HepG2 (cell line): ENCODE results near the gene NT5C3B. TPM values are rescaled to one million over a fixed set of nuclear protein-coding genes. Genes with fewer than 3 reads are reported as not detected.

Experiments
- ATAC-seq: fragments of 200-7000 bp; cut with Tn5 transposase; 3 replicates; pipeline ENCODE4 v1.9.1; 2020; ENCODE audit warnings: mild to moderate bottlenecking, moderate library complexity
- BruUV-seq: library from RNA; stranded (reverse); fragments of 400-500 nt; replicated peaks from 2 replicates; lab custom pipeline; 2021; lab: Mats Ljungman, UMichigan
- CTCF ChIA-PET: fragments of 300-600 bp; formaldehyde crosslinking; extraction: SDS; loops from one replicate; lab custom pipeline; 2021; ENCODE audit warnings: low total read pairs, inconsistent platforms, low intra/inter-chr PET ratio; lab: Yijun Ruan, JAX
- POLR2A ChIA-PET: fragments of 350-600 bp; sonication (Branson Sonifier 250); formaldehyde crosslinking; loops from one replicate; lab custom pipeline; 2020; ENCODE audit warnings: antibody characterized with exemption, inconsistent platforms; lab: Yijun Ruan, JAX
- DNase-seq: peaks from one replicate; pipeline ENCODE4 v3.0.0-alpha.2; 2015; ENCODE audit warnings: low spot score
- FAIRE-seq: peaks from 3 replicates; lab custom pipeline; 2011; peaks lifted over from hg19 to GRCh38; lab: Jason Lieb, UNC
- H2AFZ ChIP-seq: one replicate; pipeline ENCODE4 v1.6.1; 2011; ENCODE audit warnings: low read length, inconsistent platforms
- H3K27ac ChIP-seq: fragments of 300-600 bp; 3 replicates; pipeline ENCODE4 v1.8.0; 2011; ENCODE audit warnings: mixed run types, mild to moderate bottlenecking, mixed read lengths, low read length, inconsistent platforms; ENCODE audit not compliant: insufficient read depth; ENCODE audit errors: extremely low read length
- H3K27me3 ChIP-seq, 2 experiments: fragments of 200-600 bp in 1 of 2; 2 replicates in 1 of 2; 3 replicates in 1 of 2; pipeline versions ENCODE4 v1.6.0 to v1.8.0; 2011; ENCODE audit warnings: low read length in 2 of 2, mild to moderate bottlenecking in 2 of 2, moderate library complexity in 2 of 2, inconsistent platforms in 1 of 2; ENCODE audit not compliant: insufficient read depth in 2 of 2, control insufficient read depth in 1 of 2
- H3K36me3 ChIP-seq, 2 experiments: fragments of 200-600 bp in 1 of 2; replicated peaks in 1 of 2; 2 replicates in 1 of 2; 3 replicates in 1 of 2; pipeline versions ENCODE4 v1.5.1 to v1.8.0; 2011; ENCODE audit warnings: low read length in 2 of 2, inconsistent platforms in 1 of 2; ENCODE audit not compliant: insufficient read depth in 2 of 2, control insufficient read depth in 1 of 2
- H3K4me1 ChIP-seq: 2 replicates; pipeline ENCODE4 v1.5.1; 2012; ENCODE audit warnings: low read length, inconsistent platforms; ENCODE audit not compliant: insufficient read depth
- H3K4me2 ChIP-seq: 2 replicates; pipeline ENCODE4 v1.6.0; 2011; ENCODE audit warnings: low read depth, low read length, inconsistent platforms
- H3K4me3 ChIP-seq, 3 experiments: fragments of 200-600 bp in 1 of 3; sonication (generic), shearing (Covaris generic) in 1 of 3; replicated peaks in 1 of 3; 2 replicates each; pipeline ENCODE4 v1.5.1; 2011 to 2016; ENCODE audit warnings: low read length in 3 of 3, inconsistent platforms in 2 of 3, low read depth in 2 of 3, mild to moderate bottlenecking in 2 of 3, control low read depth in 1 of 3, mixed read lengths in 1 of 3; ENCODE audit not compliant: insufficient read depth in 1 of 3
- H3K79me2 ChIP-seq: one replicate; pipeline ENCODE4 v1.6.1; 2011; ENCODE audit warnings: low read length, inconsistent platforms; ENCODE audit not compliant: insufficient read depth
- H3K9ac ChIP-seq: 2 replicates; pipeline ENCODE4 v1.6.0; 2011; ENCODE audit warnings: mild to moderate bottlenecking, low read depth, low read length, inconsistent platforms; ENCODE audit not compliant: insufficient read depth
- H3K9me3 ChIP-seq: 2 replicates; pipeline ENCODE4 v1.5.1; 2012; ENCODE audit warnings: mild to moderate bottlenecking, low read length
- H4K20me1 ChIP-seq: 2 replicates; pipeline ENCODE4 v1.6.0; 2011; ENCODE audit warnings: inconsistent platforms, mild to moderate bottlenecking, low read length, moderate library complexity; ENCODE audit not compliant: insufficient read depth
- CAMTA2 ChIP-seq: sonication (generic); formaldehyde crosslinking; IDR thresholded peaks from 2 replicates; pipeline ENCODE4 v1.4.0; 2020; ENCODE audit warnings: mild to moderate bottlenecking, missing genetic modification reagents, borderline replicate concordance
- HDAC2 ChIP-seq: sonication (generic); formaldehyde crosslinking; IDR thresholded peaks from 2 replicates; pipeline ENCODE4 v1.4.0; 2020; ENCODE audit warnings: missing genetic modification reagents
- HNRNPL ChIP-seq: fragments of 200-400 bp; formaldehyde crosslinking; IDR thresholded peaks from 2 replicates; pipeline ENCODE4 v1.6.1; 2017; ENCODE audit warnings: mild to moderate bottlenecking, low read depth, low read length
- ISL2 ChIP-seq: sonication (generic); formaldehyde crosslinking; IDR thresholded peaks from 2 replicates; pipeline ENCODE4 v1.5.0; 2020; ENCODE audit warnings: missing genetic modification reagents
- KDM2A ChIP-seq: sonication (generic); formaldehyde crosslinking; IDR thresholded peaks from 2 replicates; pipeline ENCODE4 v1.4.0; 2020; ENCODE audit warnings: low read depth, missing genetic modification reagents, borderline replicate concordance
- KDM6A ChIP-seq: IDR thresholded peaks from 2 replicates; pipeline ENCODE4 v1.6.1; 2016; ENCODE audit warnings: low read depth
- MIER2 ChIP-seq: IDR thresholded peaks from 2 replicates; pipeline ENCODE4 v1.6.1; 2016; ENCODE audit warnings: missing biosample characterization, missing genetic modification reagents
- POLR2AphosphoS5 ChIP-seq: IDR thresholded peaks from 2 replicates; pipeline ENCODE4 v1.6.1; 2012; ENCODE audit warnings: low read depth, low read length
- POLR2G ChIP-seq: fragments of 200-400 bp; formaldehyde crosslinking; IDR thresholded peaks from 2 replicates; pipeline ENCODE4 v1.6.1; 2018; ENCODE audit warnings: mild to moderate bottlenecking, low read depth, low read length, moderate library complexity
- RBM22 ChIP-seq: fragments of 200-400 bp; formaldehyde crosslinking; optimal IDR thresholded peaks from 2 replicates; pipeline ENCODE3; 2017; ENCODE audit warnings: mild to moderate bottlenecking, low read length, moderate library complexity
- RXRB ChIP-seq: IDR thresholded peaks from 2 replicates; pipeline ENCODE4 v1.6.1; 2016; ENCODE audit warnings: borderline replicate concordance, missing genetic modification reagents, missing compliant biosample characterization
- SOX6 ChIP-seq, 2 experiments: fragments of 450-650 bp in 1 of 2; sonication (generic) in 1 of 2; formaldehyde crosslinking in 1 of 2; IDR thresholded peaks; 2 replicates each; pipeline versions ENCODE4 v1.4.0 to v1.6.1; 2017 to 2020; ENCODE audit warnings: antibody characterized with exemption in 1 of 2, mild to moderate bottlenecking in 1 of 2, missing genetic modification reagents in 1 of 2
- SSRP1 ChIP-seq: IDR thresholded peaks from 2 replicates; pipeline ENCODE4 v1.6.1; 2016; ENCODE audit warnings: control low read depth
- THYN1 ChIP-seq: sonication (generic); formaldehyde crosslinking; IDR thresholded peaks from 2 replicates; pipeline ENCODE4 v1.8.1; 2023; ENCODE audit warnings: low read depth, mild to moderate bottlenecking, moderate library complexity, missing genetic modification reagents, borderline replicate concordance
- ZBTB37 ChIP-seq: sonication (generic); formaldehyde crosslinking; IDR thresholded peaks from 2 replicates; pipeline ENCODE4 v1.4.0; 2020; ENCODE audit warnings: mild to moderate bottlenecking, missing genetic modification reagents
- ZC3H13 ChIP-seq: sonication (generic); formaldehyde crosslinking; IDR thresholded peaks from 2 replicates; pipeline ENCODE4 v1.8.1; 2023; ENCODE audit warnings: mild to moderate bottlenecking, missing genetic modification reagents, moderate library complexity
- ZNF292 ChIP-seq: sonication (generic); formaldehyde crosslinking; IDR thresholded peaks from 2 replicates; pipeline ENCODE4 v1.8.1; 2022; ENCODE audit warnings: mild to moderate bottlenecking, low read depth, missing genetic modification reagents, borderline replicate concordance
- ZNF615 ChIP-seq: sonication (generic); formaldehyde crosslinking; IDR thresholded peaks from 2 replicates; pipeline ENCODE4 v1.5.0; 2020; ENCODE audit warnings: mild to moderate bottlenecking, missing genetic modification reagents, borderline replicate concordance
- ZNF687 ChIP-seq: sonication (generic); formaldehyde crosslinking; IDR thresholded peaks from 2 replicates; pipeline ENCODE4 v1.5.1; 2020; ENCODE audit warnings: mild to moderate bottlenecking, missing genetic modification reagents, moderate library complexity
- WGBS: methylation state at CpG from one replicate; pipeline ENCODE4 v1.1.6; 2017; ENCODE audit warnings: low lambda C conversion rate; 5-methylcytosine and 5-hydroxymethylcytosine counted together
- in situ Hi-C: cut with HindIII; loops from 2 replicates; pipeline ENCODE4 v1.10.0; 2017; ENCODE audit warnings: low pct_unique_long_range_greater_than_20kb; ENCODE audit not compliant: extremely low pct_ligation_motif_present
- intact Hi-C: fragments of 100-400 bp; cut with micrococcal nuclease; formaldehyde crosslinking; loops from one replicate; pipeline ENCODE4 v1.10.0; 2022; ENCODE audit not compliant: unreplicated experiment
- polyA plus RNA-seq, 8 experiments: library from polyadenylated mRNA; depleted of rRNA in 3 of 8; stranded (reverse) in 7 of 8; unstranded in 1 of 8; fragments of >200 nt; fragmentation: Illumina TruSeq in 4 of 8; extraction: Trizol in 4 of 8; gene quantifications; 2 replicates each; pipeline versions ENCODE4 v1.2.1 to v1.2.3, GENCODE V29; 2011 to 2016; ENCODE audit warnings: low read depth in 4 of 8, missing spikeins in 1 of 8, mixed read lengths in 1 of 8; ENCODE audit not compliant: insufficient read depth in 1 of 8
- total RNA-seq, 5 experiments: library from RNA; depleted of rRNA; stranded (reverse); fragments of >200 nt; fragmentation: Illumina TruSeq; extraction: Trizol; gene quantifications; 2 replicates each; pipeline ENCODE4 v1.2.3, GENCODE V29; 2016; ENCODE audit warnings: low read depth in 1 of 5

Gene NT5C3B
- total and polyA plus RNA-seq, 2 of the 13 experiments (the other 11 are each of a cell fraction or from before 2014, with no cell fraction given) = 104 to 126 TPM

- TF ChIP-seq RBM22 (peak; percentile 56), THYN1 (no peak), POLR2AphosphoS5 (0 out of 2 replicates have a peak, but pooled peaks have one; percentile 25), HDAC2 (CRISPR knock-in tag) (no peak)
Measured at GRCh38 chr17:41823580-41823979, 12.5 kb downstream of the NT5C3B start (continued).

GRCh38 chr17:41823141-41823524, 12.9 kb downstream of the NT5C3B start:
- no peak overlapping the region for H3K4me2 ChIP-seq
- H3K9me3 ChIP-seq = no peaks in the 10 kb centered on the region
- peaks cover 9% of the 10 kb centered on the region; the same call in 1 of the 2 replicates for H4K20me1 ChIP-seq
- H2AFZ ChIP-seq = no peak overlapping the region
- intact Hi-C loops (no loop called here), in situ Hi-C loops (no loop called here)
- ATAC-seq (peak; percentile 24), FAIRE-seq (no peak), DNase-seq (no peak)
- H3K4me1 ChIP-seq = peaks cover 37% of the 10 kb centered on the region
- peaks cover 27 to 58% of the 10 kb centered on the region in 2 experiments for H3K36me3 ChIP-seq
- WGBS = 90% methylated on average over 1 of the region's 1 CpG
- POLR2A ChIA-PET = interaction anchor here (1.0 to 1.8 kb wide), 6 partner anchors 9 to 136 kb away, joined by 3 to 10 read pairs (median 6); partner anchors contain the start of genes FKBP10 and P3H4
- CTCF ChIA-PET = no interaction called here
- no peak overlapping the region for H3K27ac ChIP-seq
- no peaks in the 10 kb centered on the region for H3K27me3 ChIP-seq
- H3K9ac ChIP-seq = no peak overlapping the region
- no peaks in the 10 kb centered on the region for H3K79me2 ChIP-seq
- no TSS peak for BruUV-seq
- TF ChIP-seq SSRP1 (CRISPR knock-in tag) = 0 out of 2 replicates have a peak, but pooled peaks have one; percentile 45
- 0 out of 2 replicates have a peak, but pooled peaks have one; percentile 17 for TF ChIP-seq RXRB (CRISPR knock-in tag)
- no peak for TF ChIP-seq CAMTA2
- no peak for TF ChIP-seq ZBTB37 (CRISPR knock-in tag)
- no peak for TF ChIP-seq SOX6 (IDR thresholded peaks at IDR 0.05)
- 0 out of 2 replicates have a peak, but pooled peaks have one; percentile 24 for TF ChIP-seq SOX6 (CRISPR knock-in tag; IDR thresholded peaks at IDR 0.05)
- TF ChIP-seq ZNF292 (CRISPR knock-in tag) = no peak
- no peak for TF ChIP-seq MIER2 (CRISPR knock-in tag)
- TF ChIP-seq KDM2A (CRISPR knock-in tag) = peak; percentile 28; the same call in 1 of the 2 replicates
- TF ChIP-seq POLR2G = peak; percentile 64
- TF ChIP-seq ZNF615 (CRISPR knock-in tag) = no peak
- TF ChIP-seq KDM6A (CRISPR knock-in tag) = no peak
- TF ChIP-seq ISL2 (CRISPR knock-in tag) = no peak
- TF ChIP-seq HNRNPL = no peak
- TF ChIP-seq ZNF687 = no peak
- TF ChIP-seq ZC3H13 (CRISPR knock-in tag) = peak; percentile 42; the same call in 1 of the 2 replicates
- H3K4me3 ChIP-seq = no peak overlapping the region
